Karpas-422 (cell line): ENCODE measurements around the gene PPL. TPM values are rescaled to one million over a fixed set of nuclear protein-coding genes. Genes with fewer than 3 reads are reported as not detected.

Experiments
- DNase-seq: peaks from one replicate; pipeline ENCODE4 v3.0.0-alpha.2; 2015
- H2AFZ ChIP-seq: fragments of 200-600 bp; sonication (generic); 2 replicates; pipeline ENCODE4 v1.6.1; 2014; ENCODE audit warnings: antibody characterized with exemption, low read length, mixed read lengths
- H3K27ac ChIP-seq: fragments of 200-600 bp; sonication (generic); 2 replicates; pipeline ENCODE4 v1.5.1; 2014; ENCODE audit warnings: mild to moderate bottlenecking, low read length, moderate library complexity
- H3K27me3 ChIP-seq: fragments of 200-600 bp; sonication (generic); 2 replicates; pipeline ENCODE4 v1.6.1; 2014; ENCODE audit warnings: low read length, mixed read lengths
- H3K36me3 ChIP-seq: fragments of 200-600 bp; sonication (generic); 2 replicates; pipeline ENCODE4 v1.6.1; 2014; ENCODE audit warnings: low read length, mixed read lengths; ENCODE audit not compliant: insufficient read depth
- H3K4me1 ChIP-seq: fragments of 200-600 bp; sonication (generic); 2 replicates; pipeline ENCODE4 v1.6.1; 2014; ENCODE audit warnings: mild to moderate bottlenecking, low read length, mixed read lengths
- H3K4me2 ChIP-seq: fragments of 200-600 bp; sonication (generic); 2 replicates; pipeline ENCODE4 v1.6.1; 2014; ENCODE audit warnings: low read length, low read depth, mild to moderate bottlenecking; ENCODE audit not compliant: poor library complexity, severe bottlenecking
- H3K4me3 ChIP-seq: fragments of 200-600 bp; sonication (generic); 2 replicates; pipeline ENCODE4 v1.5.1; 2014; ENCODE audit warnings: mild to moderate bottlenecking, antibody characterized with exemption, low read length, mixed read lengths
- H3K79me2 ChIP-seq: fragments of 200-600 bp; sonication (generic); 2 replicates; pipeline ENCODE4 v1.6.1; 2014; ENCODE audit warnings: mild to moderate bottlenecking, low read length, mixed read lengths
- H3K9ac ChIP-seq: fragments of 200-600 bp; sonication (generic); 2 replicates; pipeline ENCODE4 v1.6.0; 2014; ENCODE audit warnings: low read length
- H3K9me2 ChIP-seq: fragments of 200-600 bp; sonication (generic), shearing (Covaris generic); replicated peaks from 2 replicates; pipeline ENCODE4 v1.6.0; 2014; ENCODE audit warnings: mild to moderate bottlenecking, low read length, moderate library complexity; ENCODE audit not compliant: insufficient read depth
- H3K9me3 ChIP-seq: fragments of 300-700, 200-600 bp; sonication (generic); 2 replicates; pipeline ENCODE4 v1.6.1; 2014; ENCODE audit warnings: low read length, mixed read lengths
- H4K20me1 ChIP-seq: fragments of 200-600 bp; sonication (generic); 2 replicates; pipeline ENCODE4 v1.6.1; 2014; ENCODE audit warnings: mild to moderate bottlenecking, antibody characterized with exemption, low read length, low read depth; ENCODE audit not compliant: insufficient read depth
- total RNA-seq: library from RNA; depleted of rRNA; stranded (reverse); fragments of >200 nt; shearing (Covaris generic); gene quantifications from 2 replicates; pipeline ENCODE4 v1.2.3, GENCODE V29; 2014; ENCODE audit warnings: low replicate concordance

The PPL gene
- total RNA-seq, 1 experiment from 2014 or later, result not detected

DNA sequence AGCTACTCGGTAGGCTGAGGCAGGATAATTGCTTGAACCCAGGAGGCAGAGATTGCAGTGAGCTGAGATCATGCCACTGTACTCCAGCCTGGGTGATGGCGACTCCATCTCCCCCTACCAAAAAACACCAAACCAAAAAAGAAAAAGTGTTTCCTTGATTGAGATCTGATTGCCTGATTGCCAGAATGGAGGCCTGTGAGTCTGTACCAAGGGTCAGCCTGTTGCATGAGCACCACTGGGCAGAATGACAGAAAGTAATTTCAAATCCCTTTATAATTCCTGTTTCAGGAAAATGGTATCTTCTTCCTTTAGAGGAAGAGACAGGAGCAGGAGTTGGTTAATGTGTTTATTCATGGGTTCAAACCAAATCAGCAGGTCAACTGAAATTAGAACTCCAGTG lies 81.1 kb downstream of the PPL start:
- H3K4me2 ChIP-seq, result no peak overlapping the region
- peaks cover 29% of the 10 kb centered on the region; the same call in 1 of the 2 replicates for H3K36me3 ChIP-seq
- H3K79me2 ChIP-seq, result peaks cover 46% of the 10 kb centered on the region
- H3K27me3 ChIP-seq, result no peaks in the 10 kb centered on the region
- no peak overlapping the region for H3K27ac ChIP-seq
- H4K20me1 ChIP-seq, result peaks cover 11% of the 10 kb centered on the region; the same call in 1 of the 2 replicates
- H3K4me3 ChIP-seq, result no peak overlapping the region
- H2AFZ ChIP-seq, result no peak overlapping the region
- no peak for DNase-seq
- no peaks in the 10 kb centered on the region for H3K4me1 ChIP-seq
- no peaks in the 10 kb centered on the region for H3K9me2 ChIP-seq
- no peak overlapping the region for H3K9ac ChIP-seq
- H3K9me3 ChIP-seq, result no peaks in the 10 kb centered on the region

- peaks cover 48% of the 10 kb centered on the region for H3K79me2 ChIP-seq
- H3K4me3 ChIP-seq, result no peak overlapping the region
- no peak overlapping the region for H3K4me2 ChIP-seq
- H2AFZ ChIP-seq, result no peak overlapping the region
- H3K36me3 ChIP-seq, result peaks cover 28% of the 10 kb centered on the region; the same call in 1 of the 2 replicates
- H3K27ac ChIP-seq, result no peak overlapping the region
- H3K4me1 ChIP-seq, result peaks cover 2% of the 10 kb centered on the region
- H3K9ac ChIP-seq, result no peak overlapping the region
- peaks cover 12% of the 10 kb centered on the region; the same call in 1 of the 2 replicates for H4K20me1 ChIP-seq
- no peaks in the 10 kb centered on the region for H3K9me2 ChIP-seq
- H3K9me3 ChIP-seq, result no peaks in the 10 kb centered on the region
- no peaks in the 10 kb centered on the region for H3K27me3 ChIP-seq
- no peak for DNase-seq
Observed at GRCh38 chr16:4855371-4855770, 81.6 kb downstream of the PPL start.

- H3K9me3 ChIP-seq, result no peaks in the 10 kb centered on the region
- no peak overlapping the region for H3K9ac ChIP-seq
- H3K27ac ChIP-seq, result no peak overlapping the region
- no peaks in the 10 kb centered on the region for H3K9me2 ChIP-seq
- H3K4me1 ChIP-seq, result peaks cover 23% of the 10 kb centered on the region
- H2AFZ ChIP-seq, result no peak overlapping the region
- H4K20me1 ChIP-seq, result peaks cover 25% of the 10 kb centered on the region; the same call in 1 of the 2 replicates
- no peak for DNase-seq
- H3K79me2 ChIP-seq, result peaks cover 76% of the 10 kb centered on the region
- no peaks in the 10 kb centered on the region for H3K27me3 ChIP-seq
- peaks cover 15% of the 10 kb centered on the region; the same call in 1 of the 2 replicates for H3K36me3 ChIP-seq
- H3K4me2 ChIP-seq, result no peak overlapping the region
- no peak overlapping the region for H3K4me3 ChIP-seq
Observed at GRCh38 chr16:4852221-4852872, 84.6 kb downstream of the PPL start.

- Histone ChIP-seq H3K79me2 (peaks cover 84% of the 10 kb centered on the region), H3K27ac (0 out of 2 replicates have a peak overlapping the region, but pooled peaks have one; percentile 8), H3K9ac (peak overlapping the region; percentile 50), H3K9me2 (no peaks in the 10 kb centered on the region), H4K20me1 (peaks cover 37% of the 10 kb centered on the region), H3K4me3 (peak overlapping the region; percentile 82; the same call in 1 of the 2 replicates), H3K36me3 (peaks cover 10% of the 10 kb centered on the region; the same call in 1 of the 2 replicates), H2AFZ (no peak overlapping the region), H3K27me3 (no peaks in the 10 kb centered on the region), H3K4me2 (peak overlapping the region; percentile 75), H3K9me3 (no peaks in the 10 kb centered on the region), H3K4me1 (peaks cover 33% of the 10 kb centered on the region)
- no peak for DNase-seq
Observed at GRCh38 chr16:4850211-4850610, 86.7 kb downstream of the PPL start.

DNA sequence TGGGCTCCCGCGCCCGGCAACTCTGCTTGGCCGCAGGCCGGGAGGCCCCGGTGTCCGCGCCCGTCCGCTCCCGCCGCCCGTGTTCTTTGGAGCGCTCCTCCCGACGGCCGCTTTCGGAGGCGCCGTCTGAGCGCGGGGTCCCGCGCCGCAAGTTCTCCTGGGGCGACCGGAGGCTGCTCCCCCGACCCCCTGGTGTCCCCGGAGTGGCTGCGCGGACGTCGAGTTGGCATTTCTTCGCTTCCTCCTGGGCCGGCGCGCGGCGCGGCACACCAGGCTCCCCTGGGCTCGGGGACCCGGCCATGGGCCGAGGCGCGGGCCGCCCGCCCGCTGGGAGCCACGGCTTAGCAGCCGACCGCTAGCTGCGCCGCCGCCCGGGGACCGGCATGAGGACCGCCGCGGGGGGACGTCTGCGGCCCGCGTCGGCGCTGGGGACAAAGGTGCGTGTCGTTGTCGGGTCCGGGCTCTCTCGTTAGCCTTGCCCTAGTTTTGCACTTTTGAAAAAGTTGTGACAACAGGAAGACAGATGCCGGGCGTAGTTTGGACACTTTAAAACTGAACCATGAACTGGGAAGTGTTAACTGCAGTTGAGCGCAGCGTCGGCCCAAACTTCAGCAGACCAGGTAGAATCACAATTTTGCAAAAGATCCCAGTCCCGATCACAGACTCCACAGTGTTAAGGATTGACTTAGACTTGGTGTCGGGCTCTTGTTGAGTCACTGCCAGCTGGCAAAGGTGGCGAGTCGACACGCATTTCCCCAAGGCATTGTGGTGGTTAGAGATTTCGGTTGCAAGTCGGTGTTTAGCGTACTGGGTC lies 89.0 kb downstream of the PPL start:
- no peaks in the 10 kb centered on the region for H3K27me3 ChIP-seq
- no peak overlapping the region for H2AFZ ChIP-seq
- H3K4me1 ChIP-seq, result peaks cover 33% of the 10 kb centered on the region
- H4K20me1 ChIP-seq, result peaks cover 37% of the 10 kb centered on the region
- H3K9ac ChIP-seq, result peak overlapping the region; percentile 77
- peaks cover 19% of the 10 kb centered on the region for H3K36me3 ChIP-seq
- no peaks in the 10 kb centered on the region for H3K9me3 ChIP-seq
- peak; percentile 75 for DNase-seq
- H3K9me2 ChIP-seq, result no peaks in the 10 kb centered on the region
- peaks cover 94% of the 10 kb centered on the region for H3K79me2 ChIP-seq
- peak overlapping the region; percentile 75 for H3K4me2 ChIP-seq
- H3K4me3 ChIP-seq, result peak overlapping the region; percentile 82
- peak overlapping the region; percentile 53 for H3K27ac ChIP-seq

DNA sequence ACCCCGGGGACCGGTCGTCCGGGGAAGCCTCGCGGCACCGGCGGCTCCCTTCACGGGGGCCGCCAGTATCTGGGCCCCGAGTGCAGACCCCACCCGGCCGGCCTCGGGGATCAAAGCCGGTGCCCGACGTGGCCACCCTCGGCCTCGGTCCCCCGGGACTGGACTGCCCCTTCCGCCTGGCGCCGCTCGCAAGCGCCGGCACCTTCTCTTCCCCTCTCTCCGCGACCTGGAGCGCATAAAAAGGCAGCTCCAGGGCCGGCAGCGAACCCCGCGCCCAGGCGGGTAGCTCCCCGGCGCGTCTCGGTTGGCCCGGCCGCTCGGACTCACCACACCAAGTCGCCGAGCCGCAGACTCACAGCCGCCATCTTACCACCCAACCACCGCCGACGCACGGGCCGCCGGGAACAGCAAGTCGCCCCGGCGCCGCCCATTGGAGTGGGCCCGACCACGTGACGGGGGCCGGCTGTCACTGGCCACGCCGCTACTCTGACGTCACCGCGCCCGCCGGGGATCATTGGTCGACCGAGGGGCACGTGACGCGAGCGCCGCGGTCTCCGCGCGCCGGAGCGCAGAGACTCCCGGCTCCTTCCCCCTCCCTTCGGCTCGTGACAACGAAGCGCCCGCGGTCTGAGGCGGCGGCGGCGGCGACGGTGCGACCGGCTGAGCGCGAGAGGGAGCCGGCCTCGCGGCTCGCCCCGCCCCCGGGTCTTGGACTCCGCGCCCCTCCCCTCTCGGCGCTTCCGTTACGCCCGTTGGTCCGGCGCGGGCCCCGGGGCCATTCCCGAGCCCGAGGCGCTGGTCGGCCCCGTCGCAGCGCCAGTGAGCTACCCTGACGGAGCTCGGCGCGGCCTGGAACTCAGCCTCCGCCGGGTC lies 89.8 kb downstream of the PPL start, which contains the start of the genes GLYR1 and UBN1:
Gene GLYR1 (minus strand): TSS at position 388 of the 873 bp plus-strand sequence. CDS start 23 bp downstream, at position 365.
Gene UBN1 (plus strand): TSS at position 581 of the 873 bp plus-strand sequence. CDS start 5,437 bp downstream, outside the sequence.
- Histone ChIP-seq H3K9me2 (no peaks in the 10 kb centered on the region), H2AFZ (no peak within 1 kb of the TSS), H3K4me2 (peak within 1 kb of the TSS; percentile 79), H3K9me3 (no peaks in the 10 kb centered on the region), H3K27ac (peak within 1 kb of the TSS; percentile 53), H3K36me3 (peaks cover 20% of the 10 kb centered on the region), H3K79me2 (peaks cover 88% of the 10 kb centered on the region), H4K20me1 (peaks cover 37% of the 10 kb centered on the region), H3K4me3 (peak within 1 kb of the TSS; percentile 82), H3K4me1 (peaks cover 33% of the 10 kb centered on the region), H3K9ac (peak within 1 kb of the TSS; percentile 97), H3K27me3 (no peaks in the 10 kb centered on the region)
- peak; percentile 99 for DNase-seq

- Histone ChIP-seq H3K4me3 (peak overlapping the region; percentile 82), H4K20me1 (peaks cover 37% of the 10 kb centered on the region), H3K27me3 (no peaks in the 10 kb centered on the region), H3K9me3 (no peaks in the 10 kb centered on the region), H3K79me2 (peaks cover 82% of the 10 kb centered on the region), H3K9ac (peak overlapping the region; percentile 97), H3K4me1 (peaks cover 33% of the 10 kb centered on the region), H2AFZ (no peak overlapping the region), H3K27ac (peak overlapping the region; percentile 41), H3K4me2 (peak overlapping the region; percentile 79), H3K36me3 (peaks cover 20% of the 10 kb centered on the region), H3K9me2 (no peaks in the 10 kb centered on the region)
- peak; percentile 64 for DNase-seq
Observed at GRCh38 chr16:4846503-4846900, 90.4 kb downstream of the PPL start.
